Pancreas (tissue), 10 donors: Measurements from ENCODE around the gene LRBA. TPM values are rescaled to one million over a fixed set of nuclear protein-coding genes. Genes with fewer than 3 reads are reported as not detected.

Source experiments
- ATAC-seq, 4 donors: fragments of 200-7000 bp; cut with Tn5 transposase; one replicate each; pipeline versions ENCODE4 v1.8.0 to v1.9.1; 2020; ENCODE audit warnings: mild to moderate bottlenecking in 4 of 4, moderate library complexity in 4 of 4
- DNase-seq, 6 donors: peaks; one replicate each; pipeline ENCODE4 v3.0.0-alpha.2; 2020
- FAIRE-seq: peaks from 2 replicates; lab custom pipeline; 2012; peaks lifted over from hg19 to GRCh38; lab: Jason Lieb, UNC
- H3K27ac ChIP-seq, 4 donors: fragments of 200-600 bp; sonication (generic); 1 replicate in 3 of 4; 2 replicates in 1 of 4; pipeline versions ENCODE4 v1.5.0 to v1.8.0; 2020
- H3K27me3 ChIP-seq, 4 donors: fragments of 200-600 bp; one replicate each; pipeline ENCODE4 v1.8.0; 2021
- H3K36me3 ChIP-seq, 3 donors: fragments of 200-600 bp; sonication (generic) in 1 of 3; one replicate each; pipeline versions ENCODE4 v1.5.0 to v1.8.0; 2020 to 2021
- H3K4me1 ChIP-seq, 3 donors: fragments of 200-600 bp; one replicate each; pipeline ENCODE4 v1.8.0; 2021
- H3K4me3 ChIP-seq, 4 donors: fragments of 200-600 bp; sonication (generic) in 2 of 4; one replicate each; pipeline versions ENCODE4 v1.5.0 to v1.8.0; 2020 to 2021
- H3K9me3 ChIP-seq, 4 donors: fragments of 200-600 bp; one replicate each; pipeline ENCODE4 v1.8.0; 2021
- CTCF ChIP-seq, 4 donors: fragments of 200-600 bp; sonication (generic) in 3 of 4; IDR thresholded peaks; one replicate each; pipeline versions ENCODE4 v1.5.0 to v1.8.0; 2021; ENCODE audit warnings: antibody characterized with exemption in 4 of 4
- WGBS, 2 donors: extraction: QIAGEN DNeasy Blood & Tissue Kit; methylation state at CpG; one replicate each; pipeline ENCODE4 v1.1.7; 2013; 5-methylcytosine and 5-hydroxymethylcytosine counted together
- intact Hi-C, 3 donors: fragments of 100-400 bp; cut with DNase I; formaldehyde crosslinking; loops; one replicate each; pipeline versions ENCODE4 v1.11.1 to v1.14.2; 2022
- polyA plus RNA-seq, 2 donors: library from polyadenylated mRNA; stranded (reverse); fragments of 200-250 nt; gene quantifications; one replicate each; pipeline ENCODE4 v1.2.3, GENCODE V29; 2013
- total RNA-seq, 6 donors: library from RNA; stranded (reverse); fragmentation: NEBNext Ultra II Directional in 4 of 6; extraction: Animal tissue kit (Norgen Biotek cat#: 25700) in 4 of 6; gene quantifications; one replicate each; pipeline versions ENCODE4 v1.2.1 to v1.2.4, GENCODE V29; 2021 to 2023
- donor health status: healthy with polysubstance abuse.
- donor health status: DM: no; HTN: no; CAD: no; lungs with moderate emphysema.
- donor health status: DM: no; HTN: no; CAD: no.
- donor health status: control.
- donor health status: control.
- donor health status: Bipolar disorder and iron deficiency.
- donor health status: DM: yes; HTN: yes; CAD: no.
- donor health status: DM: no; HTN: no; CAD: no.
- donor health status: DM: no; HTN: no; CAD: no.
- donor health status: DM: yes; HTN: yes; CAD: no.

Gene LRBA
- total and polyA plus RNA-seq, 8 donors: 6.6 to 35.3 (median 22.3) TPM

GRCh38 chr4:150682126-150682525, 333.0 kb downstream of the LRBA start:
- FAIRE-seq (no peak), DNase-seq (no peak), ATAC-seq (no peak)
- WGBS, 2 donors: 95 to 100% methylated on average over 1 of the region's 1 CpG
- H3K9me3 ChIP-seq: no peaks in the 10 kb centered on the region
- H3K4me1 ChIP-seq: no peaks in the 10 kb centered on the region
- no peaks in the 10 kb centered on the region for H3K36me3 ChIP-seq
- TF ChIP-seq CTCF (IDR thresholded peaks at IDR 0.05): no peak
- H3K27me3 ChIP-seq: no peaks in the 10 kb centered on the region
- no peak overlapping the region for H3K4me3 ChIP-seq
- intact Hi-C loops: no loop called here
- no peak overlapping the region for H3K27ac ChIP-seq

DNA sequence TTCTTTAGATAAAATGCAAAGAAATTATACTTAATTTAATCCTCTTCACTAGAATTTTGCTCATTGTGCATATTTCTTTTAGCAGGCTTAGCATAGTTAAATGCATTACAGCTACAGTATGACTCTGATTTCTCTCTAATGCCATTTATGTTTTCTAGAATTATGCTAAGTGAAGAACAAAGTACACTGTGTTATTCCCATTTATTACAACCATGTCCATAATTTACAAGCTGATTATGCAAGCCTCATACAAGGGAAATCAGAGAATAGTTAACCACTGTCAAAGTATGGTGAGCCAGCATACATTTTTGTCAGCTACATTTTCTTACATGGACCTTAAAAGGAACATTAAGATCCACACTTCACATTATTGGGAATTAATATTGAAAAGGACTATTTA, 334.0 kb downstream of the LRBA start:
- Histone ChIP-seq H3K9me3 (no peaks in the 10 kb centered on the region), H3K4me1 (no peaks in the 10 kb centered on the region), H3K27ac (no peak overlapping the region), H3K36me3 (no peaks in the 10 kb centered on the region), H3K4me3 (no peak overlapping the region), H3K27me3 (no peaks in the 10 kb centered on the region)
- DNase-seq: no peak
- FAIRE-seq: no peak
- no peak for ATAC-seq
- intact Hi-C loops: no loop called here
- no peak for TF ChIP-seq CTCF (IDR thresholded peaks at IDR 0.05)

GRCh38 chr4:150680651-150681050, 334.4 kb downstream of the LRBA start:
- H3K4me3 ChIP-seq: no peak overlapping the region
- 73 to 74% methylated on average over 5 of the region's 5 CpGs for WGBS, 2 donors
- no peak for DNase-seq

DNA sequence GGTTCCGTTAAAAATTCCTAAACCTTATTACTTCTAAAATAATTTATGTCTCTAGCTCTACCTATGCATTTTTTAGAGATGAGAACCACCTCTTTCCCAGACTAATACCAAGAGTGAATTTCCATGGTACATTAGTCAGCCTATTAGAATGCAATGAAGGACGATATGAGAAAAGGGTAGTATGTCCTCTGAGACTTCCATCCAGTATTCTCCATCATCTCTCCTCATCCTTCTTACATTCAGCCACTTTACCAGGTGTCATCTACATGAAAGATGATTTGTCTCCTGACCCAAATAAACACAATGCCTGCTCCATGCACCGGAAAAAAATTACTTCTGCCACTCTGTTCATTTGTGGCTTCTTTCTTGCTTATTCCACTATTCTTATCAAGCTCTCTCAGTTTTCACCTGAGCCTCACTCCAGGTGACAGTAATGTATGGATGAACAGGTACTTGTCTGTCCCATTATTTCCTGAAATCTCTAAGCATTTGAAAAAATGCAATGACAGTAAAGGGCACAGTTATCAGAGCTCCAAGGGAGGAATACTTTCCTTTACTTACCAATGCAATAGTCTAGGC, 335.2 kb downstream of the LRBA start:
- Histone ChIP-seq H3K27me3 (no peaks in the 10 kb centered on the region), H3K27ac (no peak overlapping the region), H3K4me1 (no peaks in the 10 kb centered on the region), H3K9me3 (no peaks in the 10 kb centered on the region), H3K4me3 (peak overlapping the region in 1 of 4 donors; percentile 26), H3K36me3 (no peaks in the 10 kb centered on the region)
- no peak for DNase-seq
- no peak for TF ChIP-seq CTCF (IDR thresholded peaks at IDR 0.05)
- intact Hi-C loops: no loop called here
- 48 to 55% methylated on average over 3 of the region's 3 CpGs for WGBS, 2 donors
- no peak for FAIRE-seq
- peak; percentile 21 to 69 (median 40) for ATAC-seq

More at GRCh38 chr4:150680651-150681050, 334.4 kb downstream of the LRBA start:
- H3K27ac ChIP-seq: no peak overlapping the region
- no peaks in the 10 kb centered on the region for H3K4me1 ChIP-seq
- FAIRE-seq: no peak
- intact Hi-C loops: no loop called here
- H3K27me3 ChIP-seq: no peaks in the 10 kb centered on the region
- TF ChIP-seq CTCF (IDR thresholded peaks at IDR 0.05): no peak
- ATAC-seq: no peak
- H3K9me3 ChIP-seq: no peaks in the 10 kb centered on the region
- no peaks in the 10 kb centered on the region for H3K36me3 ChIP-seq

DNA sequence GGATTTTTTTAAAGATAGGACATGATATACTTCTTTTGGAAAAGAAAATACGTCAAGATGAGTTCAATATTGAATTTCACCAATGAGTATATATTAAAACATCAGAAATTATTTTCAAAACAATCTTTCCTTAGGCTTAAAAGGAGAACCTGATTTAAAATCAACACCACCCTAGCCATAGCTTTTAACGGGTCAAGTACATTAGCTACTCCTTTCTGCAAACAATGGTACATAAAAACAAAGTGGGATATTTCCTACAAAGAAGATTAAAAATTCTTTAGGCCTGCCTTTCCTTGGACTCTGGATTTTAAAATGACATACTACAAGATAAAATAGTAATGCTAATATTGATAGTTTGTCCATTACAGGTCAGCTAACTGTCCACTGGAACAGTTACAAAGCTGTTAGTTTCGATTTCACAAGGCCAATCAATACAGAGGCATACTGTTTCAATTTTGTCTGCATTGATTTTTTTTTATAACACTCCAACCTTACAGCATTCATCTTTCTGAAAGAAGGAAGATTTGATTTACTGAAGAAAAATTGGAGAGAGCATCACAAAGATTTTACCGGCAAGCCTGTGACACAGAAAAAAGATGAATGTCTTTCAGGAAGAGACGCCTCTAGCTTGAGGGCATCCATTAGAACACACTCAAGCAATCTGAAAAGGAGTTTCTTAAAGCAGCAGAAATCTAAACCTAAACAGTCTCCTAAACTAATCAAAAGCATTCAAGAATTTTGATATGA, 335.9 kb downstream of the LRBA start:
- TF ChIP-seq CTCF (IDR thresholded peaks at IDR 0.05): no peak
- FAIRE-seq: no peak
- intact Hi-C loops: no loop called here

More for the DNA sequence above, 335.9 kb downstream of the LRBA start:
- Histone ChIP-seq H3K9me3 (no peaks in the 10 kb centered on the region), H3K27me3 (no peaks in the 10 kb centered on the region), H3K27ac (no peak overlapping the region), H3K4me3 (peak overlapping the region in 1 of 4 donors; percentile 26), H3K36me3 (no peaks in the 10 kb centered on the region), H3K4me1 (no peaks in the 10 kb centered on the region)
- WGBS, 2 donors: 20 to 24% methylated on average over 5 of the region's 5 CpGs
- no peak for DNase-seq
- peak; percentile 58 to 85 (median 78) for ATAC-seq
